K562 (cell line): ENCODE data around the gene DLGAP1. TPM values are rescaled to one million over a fixed set of nuclear protein-coding genes. Genes with fewer than 3 reads are reported as not detected.

Experiments
- BHLHE40 ChIP-seq: IDR thresholded peaks from 2 replicates; pipeline ENCODE4 v1.6.1; 2011; ENCODE audit warnings: low read length, improper control_type of control experiment
- CBX3 ChIP-seq, 2 experiments: IDR thresholded peaks; 1 replicate in 1 of 2; 2 replicates in 1 of 2; pipeline ENCODE4 v1.6.1; 2012; ENCODE audit warnings: inconsistent platforms in 2 of 2, low read length in 2 of 2, borderline replicate concordance in 1 of 2, control low read depth in 1 of 2
- CTBP1 ChIP-seq: fragments of 450-650 bp; IDR thresholded peaks from 2 replicates; pipeline ENCODE4 v1.6.1; 2016; ENCODE audit warnings: borderline replicate concordance
- DMBX1 ChIP-seq: fragments of 250-450 bp; sonication (Bioruptor Pico); IDR thresholded peaks from 2 replicates; pipeline ENCODE4 v1.8.0; 2022; ENCODE audit warnings: inconsistent platforms, mild to moderate bottlenecking, moderate library complexity, borderline replicate concordance
- E2F1 ChIP-seq: sonication (generic); formaldehyde crosslinking; IDR thresholded peaks from 2 replicates; pipeline ENCODE4 v1.8.1; 2023; ENCODE audit warnings: mild to moderate bottlenecking, missing genetic modification reagents, moderate library complexity
- ELF1 ChIP-seq: fragments of 200-800 bp; sonication (Bioruptor generic); IDR thresholded peaks from 2 replicates; pipeline ENCODE4 v1.6.1; 2016; ENCODE audit warnings: missing genetic modification characterization, missing compliant biosample characterization
- ETV5 ChIP-seq: sonication (generic); formaldehyde crosslinking; IDR thresholded peaks from 2 replicates; pipeline ENCODE4 v1.4.0; 2020; ENCODE audit warnings: low read depth, mild to moderate bottlenecking, missing genetic modification reagents
- FOXJ2 ChIP-seq: fragments of 200-800 bp; sonication (Bioruptor generic); IDR thresholded peaks from 2 replicates; pipeline ENCODE4 v1.6.1; 2016; ENCODE audit warnings: missing genetic modification characterization, missing compliant biosample characterization
- HDGF ChIP-seq: fragments of 450-650 bp; IDR thresholded peaks from 2 replicates; pipeline ENCODE4 v1.6.1; 2016
- HMG20B ChIP-seq: fragments of 250-450 bp; sonication (Bioruptor Pico); IDR thresholded peaks from 2 replicates; pipeline ENCODE4 v1.5.0; 2021; ENCODE audit warnings: mild to moderate bottlenecking
- NCOA2 ChIP-seq, 2 experiments: fragments of 450-650 bp; IDR thresholded peaks; 2 replicates each; pipeline ENCODE4 v1.6.1; 2018; ENCODE audit warnings: mild to moderate bottlenecking in 2 of 2, moderate library complexity in 1 of 2; ENCODE audit not compliant: partially characterized antibody in 2 of 2
- NCOA6 ChIP-seq: fragments of 450-650 bp; IDR thresholded peaks from 2 replicates; pipeline ENCODE4 v1.6.1; 2017; ENCODE audit warnings: mild to moderate bottlenecking
- POLR2AphosphoS5 ChIP-seq: IDR thresholded peaks from 2 replicates; pipeline ENCODE4 v1.6.1; 2011; ENCODE audit warnings: mild to moderate bottlenecking, low read depth, low read length, moderate library complexity; ENCODE audit not compliant: control insufficient read depth, insufficient read depth
- SMAD2 ChIP-seq: fragments of 150-350 bp; IDR thresholded peaks from 2 replicates; pipeline ENCODE4 v1.6.1; 2014; ENCODE audit warnings: low read depth, mild to moderate bottlenecking, low read length
- SREBF1 ChIP-seq: fragments of 150-350 bp; IDR thresholded peaks from 2 replicates; pipeline ENCODE4 v1.6.1; 2014; ENCODE audit warnings: antibody characterized with exemption, low read depth, low read length, borderline replicate concordance
- STAT5B ChIP-seq: fragments of 250-450 bp; sonication (Bioruptor Pico); IDR thresholded peaks from 2 replicates; pipeline ENCODE4 v1.8.0; 2021; ENCODE audit warnings: mild to moderate bottlenecking, inconsistent platforms
- TEAD2 ChIP-seq: fragments of 450-650 bp; IDR thresholded peaks from 2 replicates; pipeline ENCODE4 v1.6.1; 2016; ENCODE audit warnings: missing genetic modification characterization, control low read depth, missing compliant biosample characterization
- TEAD4 ChIP-seq, 2 experiments: sonication (generic) in 1 of 2; formaldehyde crosslinking in 1 of 2; IDR thresholded peaks; 2 replicates each; pipeline versions ENCODE4 v1.6.1 to v1.8.0; 2012 to 2022; ENCODE audit warnings: borderline replicate concordance in 1 of 2, inconsistent platforms in 1 of 2, low read length in 1 of 2, mild to moderate bottlenecking in 1 of 2, missing genetic modification reagents in 1 of 2
- ZFP36 ChIP-seq: fragments of 150-350 bp; IDR thresholded peaks from 2 replicates; pipeline ENCODE4 v1.6.1; 2018; ENCODE audit warnings: low read length, low read depth; ENCODE audit not compliant: partially characterized antibody
- ZKSCAN8 ChIP-seq: fragments of 200-800 bp; sonication (Bioruptor generic); IDR thresholded peaks from 2 replicates; pipeline ENCODE4 v1.6.1; 2016; ENCODE audit warnings: missing genetic modification characterization, missing compliant biosample characterization
- ZNF175 ChIP-seq: fragments of 200-800 bp; sonication (Bioruptor generic); IDR thresholded peaks from 2 replicates; pipeline ENCODE4 v1.6.1; 2016; ENCODE audit warnings: low read depth, mild to moderate bottlenecking, missing genetic modification characterization, missing compliant biosample characterization
- ZNF197 ChIP-seq: fragments of 200-800 bp; sonication (Bioruptor generic); IDR thresholded peaks from 2 replicates; pipeline ENCODE4 v1.6.1; 2016; ENCODE audit warnings: low read depth, missing genetic modification characterization, missing compliant biosample characterization
- ZNF280B ChIP-seq: fragments of 250-450 bp; sonication (Bioruptor Pico); IDR thresholded peaks from 2 replicates; pipeline ENCODE4 v1.5.1; 2021; ENCODE audit warnings: mild to moderate bottlenecking
- ZNF436 ChIP-seq: fragments of 250-450, 450-650 bp; sonication (Bioruptor Pico); formaldehyde crosslinking; IDR thresholded peaks from 2 replicates; pipeline ENCODE4 v1.7.0; 2020; ENCODE audit warnings: mild to moderate bottlenecking
- ZNF780A ChIP-seq: fragments of 250-450 bp; sonication (Bioruptor Pico); IDR thresholded peaks from 2 replicates; pipeline ENCODE4 v1.5.0; 2021; ENCODE audit warnings: mild to moderate bottlenecking
- ZZZ3 ChIP-seq: fragments of 450-650 bp; IDR thresholded peaks from 2 replicates; pipeline ENCODE4 v1.6.1; 2016; ENCODE audit warnings: antibody characterized with exemption, mild to moderate bottlenecking, moderate library complexity
- polyA plus RNA-seq, 8 experiments: library from polyadenylated mRNA; depleted of rRNA in 4 of 8; stranded (reverse) in 5 of 8; unstranded in 3 of 8; fragments of >200 nt; fragmentation: Nextera tagmentation in 2 of 8; fragmentation: Illumina TruSeq in 1 of 8; extraction: Ambion mirVana in 2 of 8; extraction: Trizol in 1 of 8; gene quantifications; 2 replicates each; pipeline versions ENCODE4 v1.2.1 to v1.2.3, GENCODE V29; 2011 to 2014; ENCODE audit warnings: inconsistent platforms in 1 of 8, missing spikeins in 1 of 8
- total RNA-seq, 7 experiments: library from RNA; depleted of rRNA in 6 of 7; stranded (reverse); fragments of >200 nt in 6 of 7; fragmentation: Illumina TruSeq in 2 of 7; extraction: Trizol in 2 of 7; gene quantifications; 2 replicates each; pipeline versions ENCODE4 v1.2.1 to v1.2.3, GENCODE V29; 2011 to 2021; ENCODE audit warnings: low replicate concordance in 1 of 7
- TF ChIP-seq, protein P1 (sequence below): fragments of 450-650 bp; IDR thresholded peaks from 2 replicates; pipeline ENCODE4 v1.6.1; 2017; ENCODE audit warnings: mild to moderate bottlenecking, moderate library complexity

The DLGAP1 gene
- total and polyA plus RNA-seq, 9 of the 15 experiments (the other 6 are each of a cell fraction or from before 2014, with no cell fraction given), result 0.04 to 0.22 (median 0.08) TPM

DNA sequence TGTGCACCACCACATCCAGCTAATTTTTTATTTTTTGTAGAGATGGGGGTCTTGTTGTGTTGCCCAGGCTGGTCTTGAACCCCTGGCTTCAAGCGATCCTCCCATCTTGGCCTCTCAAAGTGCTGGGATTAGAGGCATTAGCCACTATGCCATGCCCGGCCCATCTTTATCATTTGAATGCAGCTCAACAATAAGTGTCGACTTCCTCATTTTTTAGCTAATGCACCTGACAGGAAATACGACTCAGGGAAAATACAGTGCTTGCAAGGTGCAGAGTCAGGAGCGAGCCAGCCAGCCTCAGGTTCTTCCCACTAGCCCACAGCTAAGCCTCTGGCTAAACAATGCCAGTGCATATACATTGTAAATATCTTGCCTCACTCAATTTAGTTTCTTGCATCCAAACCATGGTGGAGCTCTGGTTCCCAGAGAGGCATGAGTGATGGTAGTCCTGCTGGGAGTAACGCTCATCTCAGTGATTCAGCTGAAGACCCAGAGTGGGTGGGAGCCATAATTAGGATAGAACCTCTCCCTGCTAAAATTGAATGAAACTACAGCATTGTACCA, 870.1 kb downstream of the DLGAP1 start (continued):
- TF ChIP-seq ZNF280B (CRISPR knock-in tag) (no peak), BHLHE40 (peak; percentile 56; the same call in 1 of the 2 replicates), ELF1 (tag) (peak; percentile 67), SREBF1 (no peak), ZNF780A (no peak), ZNF436 (no peak), TEAD2 (no peak), NCOA6 (no peak), CTBP1 (peak; percentile 91), STAT5B (no peak), ZZZ3 (no peak), FOXJ2 (tag) (no peak), HDGF (no peak), E2F1 (CRISPR knock-in tag) (no peak), TEAD4 (IDR thresholded peaks at IDR 0.05; ENCODE audit: low read length) (peak; percentile 81), TEAD4 (CRISPR knock-in tag; IDR thresholded peaks at IDR 0.05; ENCODE audit: borderline replicate concordance) (no peak), ZNF197 (CRISPR knock-in tag) (no peak), ZFP36 (no peak), NCOA2 (IDR thresholded peaks at IDR 0.05; ENCODE audit: partially characterized antibody in 2 of 2) (no peak), ZNF175 (CRISPR knock-in tag) (no peak), HMG20B (CRISPR knock-in tag) (no peak), POLR2AphosphoS5 (no peak), ZKSCAN8 (CRISPR knock-in tag) (no peak), ETV5 (CRISPR knock-in tag) (no peak; the same call in 1 of the 2 replicates), CBX3 (IDR thresholded peaks at IDR 0.05; ENCODE audit: borderline replicate concordance in 1 of 2, low read length in 2 of 2) (0 out of 3 replicates have a peak, but pooled peaks of 1 of the 2 experiments have one; percentile 35), SMAD2 (no peak), DMBX1 (CRISPR knock-in tag) (no peak)
- TF ChIP-seq, protein P1, sequence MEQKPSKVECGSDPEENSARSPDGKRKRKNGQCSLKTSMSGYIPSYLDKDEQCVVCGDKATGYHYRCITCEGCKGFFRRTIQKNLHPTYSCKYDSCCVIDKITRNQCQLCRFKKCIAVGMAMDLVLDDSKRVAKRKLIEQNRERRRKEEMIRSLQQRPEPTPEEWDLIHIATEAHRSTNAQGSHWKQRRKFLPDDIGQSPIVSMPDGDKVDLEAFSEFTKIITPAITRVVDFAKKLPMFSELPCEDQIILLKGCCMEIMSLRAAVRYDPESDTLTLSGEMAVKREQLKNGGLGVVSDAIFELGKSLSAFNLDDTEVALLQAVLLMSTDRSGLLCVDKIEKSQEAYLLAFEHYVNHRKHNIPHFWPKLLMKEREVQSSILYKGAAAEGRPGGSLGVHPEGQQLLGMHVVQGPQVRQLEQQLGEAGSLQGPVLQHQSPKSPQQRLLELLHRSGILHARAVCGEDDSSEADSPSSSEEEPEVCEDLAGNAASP, result no peak
